GM21390 (cell line): Measurements from ENCODE around the gene CNGB1.
"Not testable (repeated sequence)": the region's sequence is repeated elsewhere in the genome, so short reads cannot be mapped to it uniquely, and the experiment has no call there.

Source experiments
- ATAC-seq: cut with Tn5 transposase; IDR thresholded peaks from one replicate; pipeline ENCODE4 v1.9.1; 2021; ENCODE audit not compliant: unreplicated experiment

CNGB1 gene

DNA sequence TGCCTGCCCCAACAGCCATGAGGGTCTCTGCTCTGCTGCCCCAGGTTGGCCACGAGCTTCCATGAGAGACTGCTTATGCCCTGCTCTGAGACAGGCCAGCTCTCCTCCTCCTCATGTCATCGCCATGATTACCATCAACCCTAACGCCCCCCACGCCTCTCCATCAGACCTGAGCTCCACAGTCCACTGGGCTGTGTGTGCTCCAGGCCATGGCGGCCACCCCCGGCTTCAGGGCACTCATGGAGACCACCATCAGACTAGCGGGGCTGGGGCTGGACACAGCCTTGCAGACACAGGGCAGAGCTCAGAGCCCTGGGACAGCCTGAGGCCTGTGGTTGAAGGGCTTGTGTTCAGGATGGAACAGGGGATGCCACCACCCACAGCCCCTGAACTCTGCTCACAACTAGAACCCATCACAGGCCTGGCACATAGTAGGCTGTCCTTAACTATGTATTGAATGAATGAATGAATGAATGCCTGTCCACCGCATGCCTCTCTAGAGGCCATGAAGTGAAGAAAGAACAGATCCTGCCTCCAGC lies 14.6 kb downstream of the CNGB1 start:
- no peak for ATAC-seq

DNA sequence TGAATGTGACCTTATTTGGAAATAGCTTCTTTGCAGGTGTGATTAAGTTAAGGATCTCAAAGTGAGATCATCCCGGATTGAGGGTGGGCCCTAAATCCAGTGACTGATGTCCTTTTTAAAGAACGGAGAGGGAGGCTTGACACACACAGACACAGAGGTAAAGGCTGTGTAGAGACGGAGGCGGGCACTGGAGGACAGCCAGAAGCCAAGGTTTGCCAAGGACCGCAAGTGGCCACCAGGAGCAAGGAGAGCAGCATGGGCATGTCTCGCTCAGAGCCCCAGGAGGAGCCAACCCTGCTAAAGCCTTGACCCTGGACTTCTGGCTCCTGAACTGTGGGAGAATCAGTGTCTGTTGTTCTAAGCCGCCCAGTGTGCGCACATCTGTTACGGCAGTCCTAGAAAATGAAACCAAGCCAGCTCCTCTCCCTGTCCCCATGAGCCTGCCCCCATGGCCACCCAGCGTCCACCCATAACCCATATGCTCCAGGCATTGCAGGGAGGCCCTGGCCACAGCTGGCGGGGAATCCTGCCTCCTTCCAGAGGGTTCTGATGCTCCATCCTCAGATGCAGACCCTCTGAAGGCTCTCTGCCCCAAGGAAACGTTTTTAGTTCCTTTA lies 15.2 kb downstream of the CNGB1 start:
- no peak for ATAC-seq

- no peak for ATAC-seq
These were observed 17.1 kb downstream of the CNGB1 start for GRCh38 chr16:57953857-57954256.

GRCh38 chr16:57952909-57953308 lies 18.0 kb downstream of the CNGB1 start:
- no peak for ATAC-seq

DNA sequence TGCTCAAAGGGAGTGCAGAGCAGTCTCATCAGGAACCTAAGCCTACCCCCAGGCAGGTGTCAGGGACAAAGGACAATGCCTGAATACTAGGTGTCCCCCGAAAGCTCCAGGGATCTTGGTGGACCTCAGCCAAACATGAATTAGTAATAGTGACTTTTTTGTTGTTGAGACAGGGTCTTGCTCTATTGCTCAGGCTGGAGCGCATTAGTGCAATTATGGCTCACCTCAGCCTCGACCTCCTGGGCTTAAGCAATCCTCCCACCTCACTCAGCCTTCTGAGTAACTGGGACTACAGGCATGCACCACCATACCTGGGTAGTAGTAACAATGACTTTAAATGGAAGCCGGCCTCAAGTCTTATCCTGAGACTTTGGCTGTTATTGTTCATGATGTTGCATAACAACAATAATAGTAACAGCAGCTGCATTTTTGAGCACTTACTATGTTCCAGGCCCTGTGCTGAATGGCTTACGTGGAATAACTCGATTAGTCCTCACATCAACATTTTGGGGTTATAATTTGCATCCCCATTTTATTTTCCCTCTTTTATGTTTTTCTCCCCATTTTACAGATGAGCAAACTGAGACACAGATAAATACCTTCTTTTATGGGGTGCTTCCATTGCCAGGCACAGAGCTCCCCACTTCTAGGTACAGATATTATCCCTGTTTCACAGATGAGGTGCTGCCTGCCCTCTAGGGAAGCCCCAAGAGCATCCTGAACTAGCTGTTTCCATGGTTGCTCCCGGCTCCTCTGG lies 19.5 kb downstream of the CNGB1 start:
- ATAC-seq = no peak

DNA sequence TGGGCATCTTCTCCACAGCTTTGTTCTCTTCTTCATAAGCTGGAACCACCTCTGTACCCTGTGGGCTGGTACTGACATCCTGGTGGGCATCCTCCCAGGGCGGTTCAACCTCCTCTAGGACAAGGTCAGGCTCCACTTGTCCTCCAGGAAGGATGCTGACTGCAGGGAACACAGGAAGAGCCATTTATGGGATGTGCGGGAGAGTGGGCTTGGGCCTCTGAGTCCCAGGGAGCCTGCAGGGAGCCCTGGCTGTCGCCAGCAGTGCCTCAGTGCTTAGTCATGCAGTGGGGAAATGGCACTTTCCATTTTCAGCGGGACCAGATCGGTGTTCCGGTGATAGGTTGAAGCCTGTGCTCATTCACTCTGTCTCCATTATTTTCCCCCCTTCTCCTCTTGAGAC lies 20.5 kb downstream of the CNGB1 start:
- ATAC-seq = no peak

DNA sequence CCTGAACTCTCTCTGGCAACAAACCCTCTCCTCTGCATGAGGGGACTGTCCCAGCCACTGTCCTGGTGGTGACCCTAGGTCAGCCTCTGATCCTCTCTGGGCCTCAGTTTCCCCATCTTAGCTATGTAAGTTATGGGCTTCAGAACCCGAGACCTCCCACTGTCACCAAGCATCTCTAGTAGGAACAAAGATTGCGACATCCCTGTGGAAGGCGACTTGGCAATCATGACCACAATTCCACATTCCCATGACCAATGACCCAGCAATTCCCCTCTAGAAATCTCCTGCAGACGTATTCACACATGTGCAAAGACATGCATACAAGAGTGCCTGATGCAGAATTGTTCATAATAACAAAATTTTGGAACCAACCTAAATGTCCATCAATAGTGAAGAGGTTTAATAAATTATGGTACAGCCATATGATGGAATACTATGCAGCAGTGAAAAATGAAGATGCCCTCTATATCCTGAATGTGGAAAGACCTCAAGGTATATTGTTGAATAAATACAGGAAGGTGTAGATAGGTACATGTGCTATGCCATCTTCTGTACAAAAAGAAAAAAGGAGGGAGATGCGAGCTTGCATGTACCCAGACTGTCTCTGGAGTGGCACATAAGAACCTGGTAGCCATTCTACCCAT lies 21.2 kb downstream of the CNGB1 start:
- no peak for ATAC-seq

- no peak for ATAC-seq
These were observed 21.9 kb downstream of the CNGB1 start for GRCh38 chr16:57949013-57949412.

DNA sequence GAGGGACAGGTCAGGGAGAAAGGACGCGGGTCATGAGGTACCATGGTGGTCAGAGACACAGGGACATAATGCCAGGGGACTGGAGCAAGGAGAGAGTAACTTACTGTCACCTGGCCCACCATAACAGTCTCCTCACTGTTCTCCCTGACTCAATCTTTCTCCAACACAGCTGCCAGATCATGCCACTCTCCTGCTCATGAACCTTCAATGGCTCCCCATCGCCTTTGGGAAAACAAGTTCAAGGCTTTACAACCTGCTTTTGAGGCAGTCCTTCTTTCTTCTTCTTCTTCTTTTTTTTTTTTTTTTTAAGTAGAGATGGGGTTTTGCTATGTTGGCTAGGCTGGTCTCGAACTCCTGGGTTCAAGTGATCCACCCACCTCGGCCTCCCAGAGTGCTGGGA lies 22.9 kb downstream of the CNGB1 start:
- ATAC-seq = no peak

DNA sequence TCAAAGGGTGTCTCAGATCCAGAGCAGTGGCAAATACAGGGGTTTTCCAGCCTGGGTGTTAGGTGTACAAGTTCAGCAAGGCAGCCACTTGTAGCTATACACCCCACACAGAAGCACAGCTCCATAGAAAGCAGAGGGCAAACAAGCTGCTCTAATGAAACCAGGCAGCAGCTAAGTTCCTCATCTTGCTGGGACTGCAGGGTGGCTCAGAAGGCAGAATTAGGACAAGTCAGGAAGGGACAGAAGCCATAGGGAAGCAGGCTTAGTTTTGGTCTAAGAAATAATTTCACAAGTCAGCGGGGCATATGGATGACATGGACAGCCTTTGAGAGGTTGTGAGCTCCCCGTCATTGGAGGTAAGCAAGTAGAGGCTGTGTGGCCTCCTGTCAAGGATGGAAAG lies 23.7 kb downstream of the CNGB1 start:
- no peak for ATAC-seq

- ATAC-seq = no peak
These were observed 24.6 kb downstream of the CNGB1 start for GRCh38 chr16:57946181-57946801.

DNA sequence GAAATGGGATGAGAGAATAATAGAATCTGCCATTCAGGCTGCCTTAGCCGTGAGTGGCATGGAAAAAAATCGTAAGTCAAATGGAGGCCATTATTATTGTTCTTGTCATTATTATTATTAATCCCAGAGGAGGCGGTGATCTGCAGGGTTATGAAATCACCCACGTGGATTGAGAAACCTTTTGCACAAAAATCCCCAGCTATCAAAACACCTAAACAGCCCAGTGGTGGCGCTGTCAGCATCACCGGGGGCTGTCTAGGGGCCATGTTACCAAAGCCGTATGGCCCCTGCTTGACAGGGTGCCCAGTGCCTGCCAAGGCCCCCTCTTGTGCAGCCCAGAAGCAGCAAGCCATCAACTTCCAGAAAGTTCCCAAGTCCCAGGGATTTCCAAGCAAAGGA lies 25.2 kb downstream of the CNGB1 start:
- no peak for ATAC-seq

GRCh38 chr16:57944970-57945739 lies 25.8 kb downstream of the CNGB1 start:
- ATAC-seq = no peak

DNA sequence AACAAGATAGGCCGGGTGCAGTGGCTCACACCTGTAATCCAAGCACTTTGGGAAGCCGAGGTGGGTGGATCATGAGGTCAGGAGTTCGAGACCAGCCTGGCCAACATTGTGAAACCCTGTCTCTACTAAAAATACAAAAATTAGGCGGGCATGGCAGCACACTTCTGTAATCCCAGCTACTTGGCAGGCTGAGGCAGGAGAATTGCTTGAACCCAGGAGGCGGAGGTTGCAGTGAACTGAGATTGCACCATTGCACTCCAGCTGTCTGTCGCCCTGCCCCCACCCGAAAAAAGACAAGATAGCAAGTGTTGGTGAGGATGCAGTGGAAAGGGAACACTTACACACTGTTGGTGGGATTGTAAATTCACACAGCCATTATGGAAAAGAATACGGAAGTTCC lies 27.5 kb downstream of the CNGB1 start:
- not testable (repeated sequence) for ATAC-seq

DNA sequence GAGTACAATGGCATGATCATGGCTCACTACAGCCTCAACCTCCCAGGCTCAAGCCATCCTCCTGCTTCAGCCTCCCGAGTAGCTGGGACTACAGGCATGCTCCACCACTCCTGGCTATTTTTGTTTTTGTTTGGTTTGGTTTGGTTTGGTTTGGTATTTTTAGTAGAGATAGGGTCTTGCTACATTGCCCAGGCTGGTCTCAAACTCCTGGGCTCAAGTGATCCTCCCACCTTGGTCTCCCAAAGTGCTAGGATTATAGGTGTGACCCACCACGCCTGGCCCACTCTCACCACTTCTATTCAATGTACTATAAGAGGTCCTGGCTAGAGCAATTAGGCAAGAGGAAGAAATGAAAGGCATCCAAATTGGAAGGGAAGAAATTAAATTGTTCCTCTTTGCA lies 29.0 kb downstream of the CNGB1 start:
- ATAC-seq = not testable (repeated sequence)

GRCh38 chr16:57941016-57941664 lies 29.8 kb downstream of the CNGB1 start:
- ATAC-seq = no peak

DNA sequence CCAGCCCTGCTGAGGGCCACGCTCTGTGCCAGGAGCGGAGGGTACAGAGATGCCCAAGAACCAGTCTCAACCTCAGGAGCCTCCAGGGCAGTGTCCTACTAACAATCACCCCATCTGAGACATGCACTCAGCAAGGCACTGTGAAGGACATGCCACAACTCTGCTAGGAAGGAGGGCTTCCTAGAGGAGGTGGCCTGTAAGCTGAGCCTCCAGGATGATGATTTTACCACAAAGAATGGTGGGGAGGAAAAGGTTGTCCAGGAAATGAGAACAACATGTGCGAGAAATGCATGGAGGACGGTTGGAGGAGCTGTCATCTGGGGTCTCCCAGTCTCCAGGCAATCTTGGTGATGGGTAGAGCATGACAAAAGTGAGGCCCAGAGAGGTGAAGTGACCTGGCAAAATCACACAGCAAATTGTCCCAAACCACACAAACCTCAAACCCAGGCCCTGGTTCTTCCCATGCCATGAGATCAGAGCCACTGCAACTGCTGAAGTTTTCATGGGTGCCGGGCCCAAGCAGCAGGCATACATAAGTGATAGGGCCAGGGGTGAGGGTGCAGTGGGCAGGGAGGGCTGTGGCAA lies 30.5 kb downstream of the CNGB1 start:
- ATAC-seq = no peak

DNA sequence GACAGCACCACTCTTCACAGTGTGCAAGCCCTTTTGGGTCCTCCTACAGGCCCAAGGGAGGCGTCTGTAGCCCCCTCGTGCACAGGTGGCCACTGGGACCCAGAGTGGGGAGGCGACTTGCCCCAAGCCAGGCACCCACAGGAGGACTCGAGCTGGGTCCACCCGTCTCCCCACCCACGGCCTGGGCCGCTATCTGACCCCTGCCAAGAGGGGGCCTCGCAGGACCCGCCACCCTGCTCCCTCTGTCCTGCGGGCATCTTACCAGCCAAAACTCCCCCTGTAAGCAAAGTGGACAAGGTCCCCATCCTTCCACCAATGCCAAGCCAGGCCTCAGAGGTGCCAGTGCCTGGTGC lies 31.1 kb downstream of the CNGB1 start:
- no peak for ATAC-seq

DNA sequence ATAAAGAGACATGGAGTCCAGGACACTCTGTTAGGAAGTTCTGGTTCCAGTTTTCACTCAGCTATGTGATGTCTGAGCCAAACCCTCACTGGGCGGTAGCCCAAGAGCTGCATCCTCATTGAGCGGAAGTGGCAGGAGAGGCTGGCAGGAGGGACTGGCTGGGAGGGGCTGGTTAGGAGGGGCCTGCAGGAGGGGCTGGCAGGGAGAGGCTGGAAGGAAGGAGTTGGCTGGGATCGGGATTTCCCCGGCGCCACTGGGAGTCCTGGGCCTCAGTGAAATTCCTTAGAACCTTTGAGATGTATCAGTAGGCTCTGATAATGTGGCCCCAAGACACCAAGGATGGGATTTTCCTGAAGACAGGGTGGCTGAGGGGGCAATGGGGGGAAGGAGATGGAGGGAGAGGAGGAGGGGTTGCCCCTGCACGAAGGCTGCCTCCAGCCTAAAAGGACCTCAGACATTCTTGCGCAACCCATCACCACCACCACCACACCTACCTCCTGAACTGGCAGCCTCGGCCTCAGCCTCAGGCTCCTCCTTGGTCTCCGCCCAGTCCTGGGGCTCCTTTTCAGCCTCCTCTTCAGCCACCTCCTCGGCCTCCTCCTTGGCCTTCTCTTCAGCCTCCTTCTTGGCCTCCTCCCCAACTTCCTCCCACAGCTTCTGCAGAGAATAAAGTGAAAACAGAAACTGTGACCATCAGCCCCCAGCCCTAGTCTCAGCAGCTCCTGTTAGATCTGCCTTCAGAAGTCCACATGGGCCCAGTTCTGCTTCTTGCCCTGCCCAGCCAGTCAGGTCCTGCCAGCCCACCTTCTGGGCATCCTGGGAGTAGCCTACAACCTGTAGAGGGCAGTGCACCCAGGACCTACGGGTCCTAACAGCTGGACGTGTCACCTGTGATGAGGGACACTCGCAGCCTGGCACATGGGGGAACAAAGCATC lies 31.7 kb downstream of the CNGB1 start:
- no peak for ATAC-seq
